Kidney capillary endothelial cell (primary cell): ENCODE results near the gene APBA2.
A peak's percentile ranks its signal among the peaks of the same experiment; 100 is the strongest.

Experiments used
- DNase-seq: peaks from one replicate; pipeline ENCODE4 v3.0.0-alpha.2; 2018; ENCODE audit warnings: low spot score

APBA2 gene

DNA sequence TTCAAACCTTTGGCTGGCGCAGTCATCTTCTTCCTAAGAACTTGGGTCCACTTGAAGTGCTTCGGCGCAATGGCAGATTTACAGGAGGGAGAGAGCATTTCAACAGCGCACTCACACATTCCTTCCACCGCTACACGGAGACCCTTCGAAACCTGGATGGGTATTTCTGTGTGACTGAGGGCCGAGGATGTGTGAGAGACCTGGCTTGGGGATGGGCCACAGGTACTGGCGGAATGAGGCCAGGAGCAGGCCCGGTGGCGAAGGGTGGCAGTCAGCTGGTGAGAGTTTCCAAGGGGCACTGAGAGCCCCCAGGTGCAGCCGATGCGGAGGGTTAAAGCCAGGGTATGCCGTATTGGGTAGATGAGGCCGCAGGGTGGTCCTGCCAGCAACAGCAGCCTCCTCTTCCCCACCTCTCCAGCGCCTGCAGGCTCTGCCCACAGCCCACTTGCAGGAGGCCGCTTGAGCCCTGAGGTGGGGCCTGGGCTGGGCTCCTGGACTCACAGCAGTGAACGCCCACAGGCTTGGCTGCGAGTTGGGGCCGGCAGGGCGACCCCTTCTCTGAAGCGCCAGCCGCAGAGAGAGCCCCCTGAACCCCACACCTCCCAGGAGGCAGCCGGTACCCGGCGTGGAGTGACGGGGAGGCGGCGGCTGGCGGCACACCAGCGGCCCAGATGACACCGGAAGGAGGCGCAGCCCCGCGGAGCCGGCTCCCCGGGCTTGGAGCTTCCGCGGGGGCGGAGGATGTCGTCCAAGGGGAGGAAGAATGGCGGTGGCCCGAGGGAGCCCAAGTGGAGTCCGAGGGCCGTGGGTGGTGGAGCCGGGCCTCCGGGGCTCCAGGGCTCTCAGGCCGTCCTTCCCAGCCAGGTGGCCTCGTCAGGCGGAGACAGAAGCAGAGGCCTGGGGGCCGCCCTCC lies 217.4 kb downstream of the APBA2 start:
- no peak for DNase-seq

- peak; percentile 65 for DNase-seq
Observed at GRCh38 chr15:29103824-29104565, 218.2 kb downstream of the APBA2 start.

- DNase-seq, result no peak
Observed at GRCh38 chr15:29104566-29104880, 218.7 kb downstream of the APBA2 start.

DNA sequence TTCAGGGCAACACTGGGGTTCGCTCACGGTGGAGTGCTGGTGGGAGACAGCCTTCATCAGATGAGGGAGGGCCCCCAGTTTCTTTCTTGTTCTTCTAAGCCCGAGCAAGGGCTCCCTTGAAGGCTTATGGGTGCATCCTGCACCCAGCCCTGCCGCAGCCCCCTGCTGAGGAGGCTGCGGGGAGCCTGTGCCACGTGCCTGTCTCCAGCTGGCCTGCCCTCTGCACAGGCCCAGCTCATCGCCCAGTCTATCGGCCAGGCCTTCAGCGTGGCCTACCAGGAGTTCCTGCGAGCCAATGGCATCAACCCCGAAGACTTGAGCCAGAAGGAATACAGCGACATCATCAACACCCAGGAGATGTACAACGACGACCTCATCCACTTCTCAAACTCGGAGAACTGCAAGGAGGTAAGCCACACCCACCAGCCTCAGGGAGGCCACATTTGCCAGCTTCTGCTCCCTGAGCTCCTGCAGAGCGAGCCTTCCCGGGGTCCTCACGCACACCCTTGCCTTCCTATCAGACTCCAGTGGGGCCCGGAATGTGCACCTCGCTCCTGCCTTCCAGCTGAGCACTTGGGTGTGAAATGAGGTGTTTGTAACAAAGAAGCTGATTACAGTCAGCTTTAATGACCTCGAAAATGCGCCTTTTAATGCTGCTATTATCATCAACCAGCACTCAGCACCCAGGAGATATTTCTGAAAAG lies 219.5 kb downstream of the APBA2 start:
- no peak for DNase-seq

DNA sequence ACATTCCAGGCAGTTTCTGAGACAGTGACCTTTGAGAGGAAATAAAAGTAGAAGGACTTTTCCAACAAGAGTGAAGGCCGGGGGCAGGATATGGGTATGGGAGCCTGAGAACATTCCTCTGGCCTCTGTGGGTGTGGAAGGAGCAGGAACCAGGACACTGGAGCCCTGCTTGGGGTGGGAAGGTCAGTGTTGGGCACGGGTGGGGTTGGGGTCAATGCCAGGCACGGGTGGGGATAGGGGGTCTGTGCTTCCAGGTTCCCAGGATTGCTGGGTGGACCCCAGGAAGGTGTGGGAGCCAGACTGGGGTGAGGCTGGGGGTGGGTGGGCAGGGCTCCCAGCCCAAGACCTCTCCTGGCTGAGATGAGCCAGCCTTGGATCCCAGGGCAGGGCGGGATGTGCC lies 220.3 kb downstream of the APBA2 start:
- DNase-seq, result no peak

DNA sequence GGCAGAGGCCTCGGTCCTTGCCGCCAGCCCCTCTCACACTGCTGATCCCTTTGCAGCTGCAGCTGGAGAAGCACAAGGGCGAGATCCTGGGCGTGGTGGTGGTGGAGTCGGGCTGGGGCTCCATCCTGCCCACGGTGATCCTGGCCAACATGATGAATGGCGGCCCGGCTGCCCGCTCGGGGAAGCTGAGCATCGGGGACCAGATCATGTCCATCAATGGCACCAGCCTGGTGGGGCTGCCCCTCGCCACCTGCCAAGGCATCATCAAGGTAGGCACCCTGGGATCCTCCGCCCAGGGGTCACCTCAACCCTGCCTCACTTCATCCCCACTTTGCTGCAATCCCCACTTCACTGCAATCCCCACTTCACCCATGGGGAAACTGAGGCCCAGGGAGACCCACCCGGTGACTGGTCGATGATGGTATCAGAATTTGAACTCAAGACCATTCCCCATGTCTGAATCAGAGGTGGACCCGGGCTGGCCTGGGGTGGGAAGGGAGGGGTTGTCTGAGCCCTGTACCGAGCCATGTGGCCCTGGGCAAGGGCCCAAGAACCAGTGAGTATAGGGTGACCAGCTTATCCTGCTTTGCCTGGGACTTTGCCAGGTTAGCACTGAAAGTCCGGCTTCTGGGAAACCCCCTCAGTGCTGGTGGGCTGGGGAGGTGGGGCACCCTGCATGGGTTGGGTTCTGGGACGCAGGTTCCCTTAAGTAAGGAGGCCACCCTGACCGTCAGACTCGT lies 220.9 kb downstream of the APBA2 start:
- no peak for DNase-seq

- no peak for DNase-seq
Observed at GRCh38 chr15:29107291-29107890, 221.6 kb downstream of the APBA2 start.

DNA sequence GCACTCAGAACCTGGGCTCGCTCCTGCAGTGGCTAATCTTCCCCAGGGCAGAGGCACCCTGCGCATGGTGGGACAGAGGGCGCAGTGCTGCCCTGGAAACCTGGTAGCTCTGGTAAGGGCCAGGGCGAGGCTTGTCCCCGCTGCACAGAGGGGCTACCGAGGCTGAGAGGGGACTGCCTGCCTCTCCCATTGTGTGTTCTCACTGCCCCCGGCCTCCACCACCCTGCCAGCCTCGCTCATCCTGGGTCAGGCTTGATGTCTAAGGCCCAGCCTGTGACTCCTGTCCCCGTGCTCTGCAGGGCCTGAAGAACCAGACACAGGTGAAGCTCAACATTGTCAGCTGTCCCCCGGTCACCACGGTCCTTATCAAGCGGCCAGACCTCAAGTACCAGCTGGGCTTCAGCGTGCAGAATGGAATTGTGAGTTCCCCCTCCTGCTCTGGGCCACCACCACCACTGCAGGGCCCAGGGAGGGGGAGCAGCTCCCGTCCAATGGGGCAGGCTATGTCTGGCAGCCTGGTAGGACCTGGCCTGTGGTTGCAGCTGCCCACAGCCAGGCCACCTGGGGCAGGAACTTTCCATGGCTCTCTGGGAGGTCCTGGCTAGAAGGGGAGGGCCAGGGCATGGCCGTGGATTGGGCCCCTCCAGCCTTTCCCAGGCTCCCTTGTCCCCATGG lies 222.3 kb downstream of the APBA2 start:
- no peak for DNase-seq

- DNase-seq, result no peak
Observed at GRCh38 chr15:29109762-29110161, 224.0 kb downstream of the APBA2 start.

DNA sequence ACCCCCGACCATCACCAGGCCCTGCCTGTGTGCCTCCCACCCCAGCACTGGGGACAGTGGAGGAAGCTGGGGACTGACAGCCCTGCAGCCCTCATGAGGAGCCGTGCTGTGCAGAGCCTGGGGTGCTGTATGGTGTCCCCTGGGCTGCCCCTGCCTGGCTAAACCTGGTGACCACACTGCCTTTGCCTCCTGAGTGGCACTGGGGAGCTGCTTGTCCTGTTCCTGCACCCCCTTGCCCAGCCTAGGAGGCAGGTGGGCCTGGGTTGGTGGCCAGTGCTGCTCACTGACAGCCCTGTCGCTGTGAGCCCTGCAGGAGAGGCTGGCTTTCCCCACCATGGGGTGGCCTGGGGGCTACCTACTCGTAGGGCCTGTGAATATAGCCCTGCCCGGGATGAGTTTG lies 224.4 kb downstream of the APBA2 start:
- DNase-seq, result no peak

- no peak for DNase-seq
Observed at GRCh38 chr15:29110733-29111132, 225.0 kb downstream of the APBA2 start.

GRCh38 chr15:29111705-29112281 lies 226.0 kb downstream of the APBA2 start:
- no peak for DNase-seq

DNA sequence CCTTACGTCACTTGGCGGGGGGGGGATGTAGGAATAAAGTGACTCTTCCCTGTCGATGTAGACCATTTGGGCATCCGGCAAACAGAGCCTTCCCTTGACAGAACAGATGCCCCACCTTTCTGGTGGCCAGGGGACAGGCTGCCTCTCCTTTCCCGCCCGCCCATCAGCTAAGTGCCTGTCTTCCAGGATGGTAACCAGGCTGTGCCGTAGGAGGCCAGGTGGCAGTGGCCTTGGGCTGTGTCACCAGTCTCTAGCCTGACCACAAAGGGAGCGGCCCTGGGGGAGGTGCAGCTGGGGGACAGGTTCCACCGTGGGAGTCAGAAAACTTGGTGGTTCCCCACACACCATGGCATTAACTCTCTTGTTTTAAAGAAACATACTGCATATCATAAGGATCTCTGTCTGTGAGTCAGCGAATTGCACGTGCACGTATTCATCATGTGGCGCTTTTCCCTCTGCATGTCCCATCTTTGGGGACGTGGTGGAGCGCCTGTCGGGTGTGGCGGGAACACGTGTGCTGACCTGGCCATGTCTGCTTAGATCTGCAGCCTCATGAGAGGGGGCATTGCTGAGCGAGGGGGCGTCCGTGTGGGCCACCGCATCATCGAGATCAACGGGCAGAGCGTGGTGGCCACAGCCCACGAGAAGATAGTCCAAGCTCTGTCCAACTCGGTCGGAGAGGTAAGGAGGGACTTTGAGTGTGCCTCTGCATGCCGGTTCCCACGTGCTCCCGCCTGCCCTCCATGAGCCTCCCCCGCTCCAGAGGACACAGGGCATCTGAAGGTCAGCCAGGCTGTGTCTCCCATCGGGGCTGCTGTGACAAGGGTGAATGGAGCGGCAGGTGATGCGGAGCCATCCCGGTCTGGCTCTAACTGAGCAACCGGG lies 227.8 kb downstream of the APBA2 start:
- no peak for DNase-seq

- DNase-seq, result no peak
Observed at GRCh38 chr15:29114221-29115092, 228.7 kb downstream of the APBA2 start.

GRCh38 chr15:29115093-29115991 lies 229.6 kb downstream of the APBA2 start:
- DNase-seq, result no peak

DNA sequence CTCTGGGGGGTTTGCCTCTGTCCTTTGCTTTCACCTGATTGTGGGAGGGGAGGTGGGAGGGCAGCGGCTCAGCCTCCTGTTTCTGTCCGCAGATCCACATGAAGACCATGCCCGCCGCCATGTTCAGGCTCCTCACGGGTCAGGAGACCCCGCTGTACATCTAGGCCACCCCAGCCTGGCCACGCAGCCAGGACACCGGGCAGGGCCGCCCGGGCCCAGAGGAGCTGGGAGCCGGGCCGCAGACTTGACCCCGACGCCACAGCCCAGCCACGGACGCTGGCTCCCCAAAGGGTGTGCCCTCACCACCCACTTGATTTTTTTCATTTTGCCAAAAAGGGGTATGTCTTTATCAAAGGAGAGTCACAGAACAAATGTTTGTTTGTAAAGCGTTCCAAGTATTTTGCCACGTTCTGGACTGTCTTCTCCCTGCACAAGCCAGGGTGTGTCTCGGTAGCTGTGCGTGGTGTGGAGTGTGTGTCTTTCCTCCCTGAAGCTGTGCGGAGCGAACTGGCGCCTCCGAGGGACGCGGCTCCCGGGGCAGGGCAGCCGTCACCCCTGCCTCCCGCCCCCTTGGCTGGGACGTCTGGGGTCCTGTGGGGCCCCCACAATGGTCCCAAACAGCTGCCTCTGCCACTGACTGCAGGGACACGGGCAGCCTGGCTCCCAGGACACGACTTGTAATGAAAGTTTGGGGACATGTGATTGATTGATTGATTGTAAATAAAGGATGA lies 231.4 kb downstream of the APBA2 start:
- no peak for DNase-seq

DNA sequence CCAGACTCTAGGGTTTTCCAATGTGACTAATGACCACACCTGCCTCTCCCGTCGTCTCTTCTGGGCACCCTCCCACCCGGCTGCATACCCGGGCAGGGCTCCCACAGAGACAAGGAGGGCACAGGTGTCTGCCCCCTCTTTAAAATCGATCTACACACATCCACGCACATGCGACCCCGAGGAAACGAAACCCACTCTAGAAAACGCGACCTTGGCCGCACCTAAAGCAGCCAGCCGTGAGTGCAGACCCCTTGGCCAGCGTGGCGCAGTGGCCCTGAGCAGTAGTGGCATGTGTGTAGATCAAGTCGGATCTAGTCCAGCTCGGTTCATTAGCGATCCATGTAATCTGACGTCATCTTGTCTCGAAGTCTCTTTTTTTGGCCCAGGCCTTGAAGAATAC lies 232.0 kb downstream of the APBA2 start:
- DNase-seq, result no peak
